ENCODE data around the gene INSIG1. TPM values are rescaled to one million over a fixed set of nuclear protein-coding genes. Genes with fewer than 3 reads are reported as not detected.

INSIG1 gene
- total RNA-seq, 1 experiment from 2014 or later, result 32.3 TPM

DNA sequence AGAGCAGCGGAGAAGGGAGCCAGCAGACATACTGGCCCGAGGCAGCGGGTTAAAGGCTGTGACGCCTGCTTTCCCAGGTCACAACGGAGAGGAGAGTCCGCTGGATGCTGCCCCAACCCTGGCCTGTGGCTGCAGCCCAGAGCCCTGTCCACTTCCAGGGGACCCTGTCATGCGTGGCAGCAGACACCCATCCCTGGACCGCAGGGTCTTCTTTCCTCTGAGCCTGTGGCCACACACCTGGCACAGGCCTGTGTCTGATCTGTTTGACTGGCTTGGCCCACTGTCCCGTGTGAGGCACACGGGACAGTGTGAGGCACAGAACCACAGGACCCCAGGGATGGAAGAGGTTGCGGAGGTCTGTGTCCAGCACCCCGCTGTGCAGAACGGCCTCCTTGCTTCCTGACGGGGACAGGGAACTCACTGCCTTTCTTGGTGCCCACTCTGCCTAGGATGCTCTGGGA, 42.4 kb downstream of the INSIG1 start (continued):
- TF ChIP-seq ZNF512 (CRISPR knock-in tag; IDR thresholded peaks at IDR 0.05; ENCODE audit: borderline replicate concordance) (no peak), FOXP1 (CRISPR knock-in tag; IDR thresholded peaks at IDR 0.05; ENCODE audit: borderline replicate concordance) (no peak), SMAD3 (CRISPR knock-in tag; IDR thresholded peaks at IDR 0.05; ENCODE audit: borderline replicate concordance) (no peak)

GRCh38 chr7:155340721-155341120, 43.0 kb downstream of the INSIG1 start:
- POLR2A ChIA-PET, result no interaction called here
- Mint-ChIP-seq H3K9me3 (peaks cover 7% of the 10 kb centered on the region; the same call in 1 of the 2 replicates), H3K4me1 (no peaks in the 10 kb centered on the region), H3K27ac (no peak overlapping the region), H3K27me3 (ENCODE audit: low read depth) (peaks cover 8% of the 10 kb centered on the region), H3K36me3 (no peaks in the 10 kb centered on the region), H3K4me3 (no peak overlapping the region)
- TF ChIP-seq TEAD1 (CRISPR knock-in tag; IDR thresholded peaks at IDR 0.05) (no peak), TEAD4 (CRISPR knock-in tag; IDR thresholded peaks at IDR 0.05) (no peak), ATF1 (CRISPR knock-in tag; IDR thresholded peaks at IDR 0.05) (no peak), ZNF671 (CRISPR knock-in tag; IDR thresholded peaks at IDR 0.05) (no peak), FOXK1 (CRISPR knock-in tag; IDR thresholded peaks at IDR 0.05) (no peak), ZNF121 (CRISPR knock-in tag; IDR thresholded peaks at IDR 0.05) (no peak), ZNF219 (CRISPR knock-in tag; IDR thresholded peaks at IDR 0.05; ENCODE audit: borderline replicate concordance) (no peak), IRF2 (CRISPR knock-in tag; IDR thresholded peaks at IDR 0.05; ENCODE audit: borderline replicate concordance, low read depth) (no peak), RORB (CRISPR knock-in tag; IDR thresholded peaks at IDR 0.05) (no peak), ZBTB21 (CRISPR knock-in tag; IDR thresholded peaks at IDR 0.05; ENCODE audit: borderline replicate concordance) (no peak), CTCF (IDR thresholded peaks at IDR 0.05) (no peak), SMAD3 (CRISPR knock-in tag; IDR thresholded peaks at IDR 0.05; ENCODE audit: borderline replicate concordance) (no peak), KAT7 (CRISPR knock-in tag; IDR thresholded peaks at IDR 0.05; ENCODE audit: borderline replicate concordance) (no peak), NFYB (CRISPR knock-in tag; conservative IDR thresholded peaks at IDR 0.05; ENCODE audit: low read depth) (no peak), CREB1 (CRISPR knock-in tag; IDR thresholded peaks at IDR 0.05) (no peak)
- TF ChIP-seq, protein P1, sequence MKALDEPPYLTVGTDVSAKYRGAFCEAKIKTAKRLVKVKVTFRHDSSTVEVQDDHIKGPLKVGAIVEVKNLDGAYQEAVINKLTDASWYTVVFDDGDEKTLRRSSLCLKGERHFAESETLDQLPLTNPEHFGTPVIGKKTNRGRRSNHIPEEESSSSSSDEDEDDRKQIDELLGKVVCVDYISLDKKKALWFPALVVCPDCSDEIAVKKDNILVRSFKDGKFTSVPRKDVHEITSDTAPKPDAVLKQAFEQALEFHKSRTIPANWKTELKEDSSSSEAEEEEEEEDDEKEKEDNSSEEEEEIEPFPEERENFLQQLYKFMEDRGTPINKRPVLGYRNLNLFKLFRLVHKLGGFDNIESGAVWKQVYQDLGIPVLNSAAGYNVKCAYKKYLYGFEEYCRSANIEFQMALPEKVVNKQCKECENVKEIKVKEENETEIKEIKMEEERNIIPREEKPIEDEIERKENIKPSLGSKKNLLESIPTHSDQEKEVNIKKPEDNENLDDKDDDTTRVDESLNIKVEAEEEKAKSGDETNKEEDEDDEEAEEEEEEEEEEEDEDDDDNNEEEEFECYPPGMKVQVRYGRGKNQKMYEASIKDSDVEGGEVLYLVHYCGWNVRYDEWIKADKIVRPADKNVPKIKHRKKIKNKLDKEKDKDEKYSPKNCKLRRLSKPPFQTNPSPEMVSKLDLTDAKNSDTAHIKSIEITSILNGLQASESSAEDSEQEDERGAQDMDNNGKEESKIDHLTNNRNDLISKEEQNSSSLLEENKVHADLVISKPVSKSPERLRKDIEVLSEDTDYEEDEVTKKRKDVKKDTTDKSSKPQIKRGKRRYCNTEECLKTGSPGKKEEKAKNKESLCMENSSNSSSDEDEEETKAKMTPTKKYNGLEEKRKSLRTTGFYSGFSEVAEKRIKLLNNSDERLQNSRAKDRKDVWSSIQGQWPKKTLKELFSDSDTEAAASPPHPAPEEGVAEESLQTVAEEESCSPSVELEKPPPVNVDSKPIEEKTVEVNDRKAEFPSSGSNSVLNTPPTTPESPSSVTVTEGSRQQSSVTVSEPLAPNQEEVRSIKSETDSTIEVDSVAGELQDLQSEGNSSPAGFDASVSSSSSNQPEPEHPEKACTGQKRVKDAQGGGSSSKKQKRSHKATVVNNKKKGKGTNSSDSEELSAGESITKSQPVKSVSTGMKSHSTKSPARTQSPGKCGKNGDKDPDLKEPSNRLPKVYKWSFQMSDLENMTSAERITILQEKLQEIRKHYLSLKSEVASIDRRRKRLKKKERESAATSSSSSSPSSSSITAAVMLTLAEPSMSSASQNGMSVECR (CRISPR knock-in tag; IDR thresholded peaks at IDR 0.05; ENCODE audit: borderline replicate concordance), result no peak
- TF ChIP-seq, protein P2, sequence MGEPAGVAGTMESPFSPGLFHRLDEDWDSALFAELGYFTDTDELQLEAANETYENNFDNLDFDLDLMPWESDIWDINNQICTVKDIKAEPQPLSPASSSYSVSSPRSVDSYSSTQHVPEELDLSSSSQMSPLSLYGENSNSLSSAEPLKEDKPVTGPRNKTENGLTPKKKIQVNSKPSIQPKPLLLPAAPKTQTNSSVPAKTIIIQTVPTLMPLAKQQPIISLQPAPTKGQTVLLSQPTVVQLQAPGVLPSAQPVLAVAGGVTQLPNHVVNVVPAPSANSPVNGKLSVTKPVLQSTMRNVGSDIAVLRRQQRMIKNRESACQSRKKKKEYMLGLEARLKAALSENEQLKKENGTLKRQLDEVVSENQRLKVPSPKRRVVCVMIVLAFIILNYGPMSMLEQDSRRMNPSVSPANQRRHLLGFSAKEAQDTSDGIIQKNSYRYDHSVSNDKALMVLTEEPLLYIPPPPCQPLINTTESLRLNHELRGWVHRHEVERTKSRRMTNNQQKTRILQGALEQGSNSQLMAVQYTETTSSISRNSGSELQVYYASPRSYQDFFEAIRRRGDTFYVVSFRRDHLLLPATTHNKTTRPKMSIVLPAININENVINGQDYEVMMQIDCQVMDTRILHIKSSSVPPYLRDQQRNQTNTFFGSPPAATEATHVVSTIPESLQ (CRISPR knock-in tag; IDR thresholded peaks at IDR 0.05), result no peak
- TF ChIP-seq, protein P3, sequence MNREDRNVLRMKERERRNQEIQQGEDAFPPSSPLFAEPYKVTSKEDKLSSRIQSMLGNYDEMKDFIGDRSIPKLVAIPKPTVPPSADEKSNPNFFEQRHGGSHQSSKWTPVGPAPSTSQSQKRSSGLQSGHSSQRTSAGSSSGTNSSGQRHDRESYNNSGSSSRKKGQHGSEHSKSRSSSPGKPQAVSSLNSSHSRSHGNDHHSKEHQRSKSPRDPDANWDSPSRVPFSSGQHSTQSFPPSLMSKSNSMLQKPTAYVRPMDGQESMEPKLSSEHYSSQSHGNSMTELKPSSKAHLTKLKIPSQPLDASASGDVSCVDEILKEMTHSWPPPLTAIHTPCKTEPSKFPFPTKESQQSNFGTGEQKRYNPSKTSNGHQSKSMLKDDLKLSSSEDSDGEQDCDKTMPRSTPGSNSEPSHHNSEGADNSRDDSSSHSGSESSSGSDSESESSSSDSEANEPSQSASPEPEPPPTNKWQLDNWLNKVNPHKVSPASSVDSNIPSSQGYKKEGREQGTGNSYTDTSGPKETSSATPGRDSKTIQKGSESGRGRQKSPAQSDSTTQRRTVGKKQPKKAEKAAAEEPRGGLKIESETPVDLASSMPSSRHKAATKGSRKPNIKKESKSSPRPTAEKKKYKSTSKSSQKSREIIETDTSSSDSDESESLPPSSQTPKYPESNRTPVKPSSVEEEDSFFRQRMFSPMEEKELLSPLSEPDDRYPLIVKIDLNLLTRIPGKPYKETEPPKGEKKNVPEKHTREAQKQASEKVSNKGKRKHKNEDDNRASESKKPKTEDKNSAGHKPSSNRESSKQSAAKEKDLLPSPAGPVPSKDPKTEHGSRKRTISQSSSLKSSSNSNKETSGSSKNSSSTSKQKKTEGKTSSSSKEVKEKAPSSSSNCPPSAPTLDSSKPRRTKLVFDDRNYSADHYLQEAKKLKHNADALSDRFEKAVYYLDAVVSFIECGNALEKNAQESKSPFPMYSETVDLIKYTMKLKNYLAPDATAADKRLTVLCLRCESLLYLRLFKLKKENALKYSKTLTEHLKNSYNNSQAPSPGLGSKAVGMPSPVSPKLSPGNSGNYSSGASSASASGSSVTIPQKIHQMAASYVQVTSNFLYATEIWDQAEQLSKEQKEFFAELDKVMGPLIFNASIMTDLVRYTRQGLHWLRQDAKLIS (CRISPR knock-in tag; IDR thresholded peaks at IDR 0.05; ENCODE audit: borderline replicate concordance), result no peak
- CTCF ChIA-PET, result no interaction called here
- DNase-seq (ENCODE audit: low spot score), result no peak
- no peak for ATAC-seq

Measured in WTC11 (cell line).